ENCODE measurements around the gene VAMP5. TPM values are rescaled to one million over a fixed set of nuclear protein-coding genes. Genes with fewer than 3 reads are reported as not detected.

VAMP5 gene
- total RNA-seq, 1 experiment from 2014 or later = 0.40 TPM

- Histone ChIP-seq H4K20me1 (ENCODE audit: low read length) (no peaks in the 10 kb centered on the region), H3K36me3 (ENCODE audit: low read depth, low read length) (peaks cover 13% of the 10 kb centered on the region; the same call in 1 of the 2 replicates), H3K27ac (ENCODE audit: low read length) (no peak overlapping the region), H3K79me2 (ENCODE audit: low read length) (peaks cover 20% of the 10 kb centered on the region), H3K9me2 (replicated peaks; ENCODE audit: low read length) (no peaks in the 10 kb centered on the region), H3K4me1 (ENCODE audit: insufficient read depth, low read length) (peaks cover 16% of the 10 kb centered on the region), H3K9ac (ENCODE audit: low read length) (no peak overlapping the region), H3K9me3 (ENCODE audit: low read length) (no peaks in the 10 kb centered on the region), H3K27me3 (ENCODE audit: low read length) (no peaks in the 10 kb centered on the region), H3K4me3 (ENCODE audit: low read length) (no peak overlapping the region), H3F3A (ENCODE audit: low read length, unreplicated experiment) (no peaks in the 10 kb centered on the region), H3K4me2 (ENCODE audit: low read length) (no peak overlapping the region), H2AFZ (ENCODE audit: low read length) (no peak overlapping the region)
- BruUV-seq (replicated peaks) = no TSS peak
- TF ChIP-seq EZH2 (IDR thresholded peaks at IDR 0.05; ENCODE audit: low read length, unreplicated experiment) (no peak), CTCF (conservative IDR thresholded peaks at IDR 0.05; ENCODE audit: low read depth, low read length) (no peak), EZH2phosphoT487 (IDR thresholded peaks at IDR 0.05; ENCODE audit: borderline replicate concordance, low read length) (no peak)
- DNase-seq = no peak
- ATAC-seq = no peak
- CTCF ChIA-PET = no interaction called here
- intact Hi-C loops (cut with micrococcal nuclease) = no loop called here
- POLR2A ChIA-PET (ENCODE audit: unreplicated experiment) = no interaction called here
Measured at GRCh38 chr2:85598594-85599340, 14.5 kb downstream of the VAMP5 start.

- ChIA-PET CTCF (no interaction called here), POLR2A (ENCODE audit: unreplicated experiment) (interaction anchor here (0.6 kb wide), 1 partner anchor 51 kb away, joined by 3 read pairs; no protein-coding TSS in a partner anchor)
- no peak overlapping the region for H3K4me3 ChIP-seq (ENCODE audit: low read length)
- ATAC-seq (no peak), DNase-seq (no peak)
- TF ChIP-seq EZH2phosphoT487 (IDR thresholded peaks at IDR 0.05; ENCODE audit: borderline replicate concordance, low read length) = no peak
- TF ChIP-seq CTCF (conservative IDR thresholded peaks at IDR 0.05; ENCODE audit: low read depth, low read length) = no peak
- no peak for TF ChIP-seq EZH2 (IDR thresholded peaks at IDR 0.05; ENCODE audit: low read length, unreplicated experiment)
- H2AFZ ChIP-seq (ENCODE audit: low read length) = no peak overlapping the region
- H3K9me2 ChIP-seq (replicated peaks; ENCODE audit: low read length) = no peaks in the 10 kb centered on the region
- H3K9ac ChIP-seq (ENCODE audit: low read length) = no peak overlapping the region
- H3K27ac ChIP-seq (ENCODE audit: low read length) = no peak overlapping the region
- H3K79me2 ChIP-seq (ENCODE audit: low read length) = peaks cover 20% of the 10 kb centered on the region
- H3K27me3 ChIP-seq (ENCODE audit: low read length) = no peaks in the 10 kb centered on the region
- H3K36me3 ChIP-seq (ENCODE audit: low read depth, low read length) = peaks cover 13% of the 10 kb centered on the region; the same call in 1 of the 2 replicates
- intact Hi-C loops (cut with micrococcal nuclease) = loop anchor here (5.0 kb wide), 1 partner anchor 272 kb away; the partner anchor contains the start of gene TGOLN2
- BruUV-seq (replicated peaks) = no TSS peak
- H3F3A ChIP-seq (ENCODE audit: low read length, unreplicated experiment) = no peaks in the 10 kb centered on the region
- H4K20me1 ChIP-seq (ENCODE audit: low read length) = no peaks in the 10 kb centered on the region
- H3K4me1 ChIP-seq (ENCODE audit: insufficient read depth, low read length) = peaks cover 16% of the 10 kb centered on the region
- no peaks in the 10 kb centered on the region for H3K9me3 ChIP-seq (ENCODE audit: low read length)
- H3K4me2 ChIP-seq (ENCODE audit: low read length) = no peak overlapping the region
Measured at GRCh38 chr2:85599468-85600234, 15.4 kb downstream of the VAMP5 start.
